GM12878 (cell line): ENCODE measurements around the gene ABHD2. TPM values are rescaled to one million over a fixed set of nuclear protein-coding genes. Genes with fewer than 3 reads are reported as not detected.

Experiments
- ATAC-seq: fragments of 200-7000 bp; cut with Tn5 transposase; 3 replicates; pipeline ENCODE4 v1.9.1; 2020; ENCODE audit warnings: mild to moderate bottlenecking, moderate library complexity
- BruUV-seq: library from RNA; stranded (reverse); fragments of 400-500 nt; replicated peaks from 2 replicates; lab custom pipeline; 2021; lab: Mats Ljungman, UMichigan
- CTCF ChIA-PET: fragments of 300-600 bp; sonication (Branson Sonifier 250); formaldehyde crosslinking; extraction: SDS; loops from one replicate; lab custom pipeline; 2021; ENCODE audit warnings: inconsistent platforms; lab: Yijun Ruan, JAX
- POLR2A ChIA-PET: fragments of 350-600 bp; formaldehyde crosslinking; extraction: SDS; loops from one replicate; lab custom pipeline; 2021; ENCODE audit warnings: inconsistent platforms; lab: Charles Lee
- RAD21 ChIA-PET: fragments of 300-600 bp; sonication (Branson Sonifier 250); formaldehyde crosslinking; loops from one replicate; lab custom pipeline; 2023; ENCODE audit warnings: antibody characterized with exemption; ENCODE audit not compliant: unreplicated experiment; lab: Charles Lee
- SMC1A ChIA-PET: fragments of 300-600 bp; sonication (Branson Sonifier 250); formaldehyde crosslinking; loops from one replicate; lab custom pipeline; 2023; ENCODE audit not compliant: unreplicated experiment, uncharacterized antibody; lab: Charles Lee
- DNase-seq: peaks from one replicate; pipeline ENCODE4 v3.0.0-alpha.2; 2011; ENCODE audit warnings: low read depth, low spot score
- FAIRE-seq: peaks from 3 replicates; lab custom pipeline; 2011; peaks lifted over from hg19 to GRCh38; lab: Jason Lieb, UNC
- H2AFZ ChIP-seq: 2 replicates; pipeline ENCODE4 v1.6.0; 2011; ENCODE audit warnings: low read depth, low read length, control low read depth; ENCODE audit not compliant: control insufficient read depth
- H3K27ac ChIP-seq: 2 replicates; pipeline ENCODE4 v1.5.1; 2011; ENCODE audit warnings: control low read depth; ENCODE audit not compliant: control insufficient read depth, insufficient read depth
- H3K27me3 ChIP-seq, 2 experiments: replicated peaks in 1 of 2; 2 replicates each; pipeline versions ENCODE4 v1.6.0 to v1.6.1; 2011; ENCODE audit warnings: low read length in 1 of 2; ENCODE audit not compliant: control insufficient read depth in 2 of 2, insufficient read depth in 2 of 2
- H3K36me3 ChIP-seq, 2 experiments: 2 replicates each; pipeline ENCODE4 v1.5.1; 2011; ENCODE audit warnings: low read length in 1 of 2; ENCODE audit not compliant: control insufficient read depth in 2 of 2, insufficient read depth in 2 of 2
- H3K4me1 ChIP-seq: 2 replicates; pipeline ENCODE4 v1.6.1; 2011; ENCODE audit warnings: mild to moderate bottlenecking, low read length, moderate library complexity, mixed read lengths; ENCODE audit not compliant: control insufficient read depth, insufficient read depth
- H3K4me2 ChIP-seq: 2 replicates; pipeline ENCODE4 v1.6.0; 2011; ENCODE audit warnings: control low read depth; ENCODE audit not compliant: control insufficient read depth, insufficient read depth
- H3K4me3 ChIP-seq: fragments of 200-600 bp; sonication (generic); 2 replicates; pipeline ENCODE4 v1.5.1; 2016
- H3K79me2 ChIP-seq: 2 replicates; pipeline ENCODE4 v1.6.0; 2011; ENCODE audit warnings: low read length; ENCODE audit not compliant: control insufficient read depth, insufficient read depth
- H3K9ac ChIP-seq: 2 replicates; pipeline ENCODE4 v1.8.0; 2011; ENCODE audit warnings: low read length, control low read depth, mixed read lengths; ENCODE audit not compliant: control insufficient read depth, insufficient read depth
- H3K9me3 ChIP-seq: replicated peaks from 3 replicates; pipeline ENCODE4 v1.5.1; 2011; ENCODE audit warnings: mild to moderate bottlenecking, low read length; ENCODE audit not compliant: control insufficient read depth, insufficient read depth
- H4K20me1 ChIP-seq: 2 replicates; pipeline ENCODE4 v1.6.0; 2011; ENCODE audit not compliant: control insufficient read depth, insufficient read depth
- ATF3 ChIP-seq: IDR thresholded peaks from 2 replicates; pipeline ENCODE4 v1.6.1; 2011; ENCODE audit warnings: low read depth, mild to moderate bottlenecking, low read length, moderate library complexity, borderline replicate concordance; ENCODE audit errors: extremely low read depth
- DPF2 ChIP-seq: fragments of 450-650 bp; IDR thresholded peaks from 2 replicates; pipeline ENCODE4 v1.6.1; 2017; ENCODE audit warnings: mild to moderate bottlenecking
- JUNB ChIP-seq: IDR thresholded peaks from 2 replicates; pipeline ENCODE4 v1.6.1; 2016; ENCODE audit warnings: antibody characterized with exemption, mild to moderate bottlenecking
- MTA2 ChIP-seq: fragments of 450-650 bp; IDR thresholded peaks from 2 replicates; pipeline ENCODE4 v1.6.1; 2016; ENCODE audit warnings: low read depth, mild to moderate bottlenecking, moderate library complexity
- RUNX3 ChIP-seq: IDR thresholded peaks from 2 replicates; pipeline ENCODE4 v1.6.1; 2012; ENCODE audit warnings: low read length, inconsistent platforms
- STAT1 ChIP-seq: fragments of 450-650 bp; conservative IDR thresholded peaks from 2 replicates; pipeline ENCODE4 v1.6.1; 2014; ENCODE audit warnings: antibody characterized with exemption, mild to moderate bottlenecking
- STAT3 ChIP-seq: IDR thresholded peaks from 2 replicates; pipeline ENCODE4 v1.6.1; 2011; ENCODE audit warnings: low read depth, low read length, improper control_type of control experiment
- WGBS: methylation state at CpG from one replicate; pipeline ENCODE4 v1.1.6; 2016; ENCODE audit warnings: low lambda C conversion rate; ENCODE audit not compliant: insufficient replicate concordance, insufficient coverage; ENCODE audit errors: missing lambda C conversion rate; 5-methylcytosine and 5-hydroxymethylcytosine counted together
- in situ Hi-C: fragments of 300-500 bp; cut with MboI; formaldehyde crosslinking; loops from 9 replicates; pipeline ENCODE4 v1.14.3; 2018; ENCODE audit warnings: mixed read lengths
- intact Hi-C: fragments of 100-400 bp; cut with micrococcal nuclease; formaldehyde crosslinking; loops from one replicate; pipeline ENCODE4 v1.14.2; 2022; ENCODE audit not compliant: unreplicated experiment
- polyA plus RNA-seq, 11 experiments: library from polyadenylated mRNA; depleted of rRNA in 4 of 11; unstranded in 6 of 11; stranded (reverse) in 5 of 11; fragments of >200 nt; fragmentation: Nextera tagmentation in 4 of 11; fragmentation: Illumina TruSeq in 1 of 11; extraction: Ambion mirVana in 4 of 11; extraction: Trizol in 1 of 11; gene quantifications; 1 replicate in 1 of 11; 2 replicates in 10 of 11; pipeline versions ENCODE4 v1.2.1 to v1.2.3, GENCODE V29; 2011 to 2016; ENCODE audit warnings: inconsistent platforms in 2 of 11, missing spikeins in 2 of 11, low read depth in 1 of 11
- total RNA-seq, 4 experiments: library from RNA; depleted of rRNA in 3 of 4; stranded (reverse); fragments of >200 nt in 3 of 4; fragmentation: Illumina TruSeq in 1 of 4; extraction: Trizol in 1 of 4; gene quantifications; 2 replicates each; pipeline versions ENCODE4 v1.2.1 to v1.2.3, GENCODE V29; 2013 to 2021
- TF ChIP-seq, protein P1 (sequence below): IDR thresholded peaks from 2 replicates; pipeline ENCODE4 v1.6.1; 2011; ENCODE audit warnings: borderline replicate concordance, low read depth, mild to moderate bottlenecking, moderate library complexity, low read length; ENCODE audit not compliant: insufficient read depth, poor library complexity, severe bottlenecking
- TF ChIP-seq, protein P2 (sequence below): fragments of 450-650 bp; IDR thresholded peaks from 2 replicates; pipeline ENCODE4 v1.6.1; 2017; ENCODE audit warnings: mild to moderate bottlenecking, moderate library complexity

The ABHD2 gene
- total and polyA plus RNA-seq, 10 of the 15 experiments (the other 5 are each of a cell fraction or from before 2014, with no cell fraction given), result 1.2 to 33.6 (median 20.4) TPM

- no peaks in the 10 kb centered on the region for H3K79me2 ChIP-seq
- no peaks in the 10 kb centered on the region for H3K9me3 ChIP-seq
- ChIA-PET POLR2A (no interaction called here), CTCF (interaction anchor here (1.0 to 1.8 kb wide), 5 partner anchors 10 to 130 kb away, joined by 3 to 8 read pairs (median 3); no protein-coding TSS in a partner anchor), SMC1A (interaction anchor here (1.2 kb wide), 1 partner anchor 86 kb away, joined by 3 read pairs; no protein-coding TSS in a partner anchor), RAD21 (no interaction called here)
- H3K4me1 ChIP-seq, result no peaks in the 10 kb centered on the region
- 98% methylated on average over 8 of the region's 8 CpGs for WGBS
- H2AFZ ChIP-seq, result no peak overlapping the region
- no TSS peak for BruUV-seq
- H3K4me2 ChIP-seq, result no peak overlapping the region
- ATAC-seq, result no peak
- H3K27ac ChIP-seq, result no peak overlapping the region
- TF ChIP-seq STAT3, result no peak
- no peak for TF ChIP-seq MTA2
- no peak for TF ChIP-seq ATF3
- H3K36me3 ChIP-seq, result peaks cover 6 to 14% of the 10 kb centered on the region in 2 experiments; a peak in 3 of 4 replicates
- no peaks in the 10 kb centered on the region for H4K20me1 ChIP-seq
- H3K9ac ChIP-seq, result no peak overlapping the region
- FAIRE-seq, result no peak
- in situ Hi-C loops (no loop called here), intact Hi-C loops (no loop called here)
- no peak overlapping the region for H3K4me3 ChIP-seq
- H3K27me3 ChIP-seq, result no peaks in the 10 kb centered on the region
- no peak for DNase-seq
Measured at GRCh38 chr15:89187986-89188514, 99.8 kb downstream of the ABHD2 start.

- Histone ChIP-seq H2AFZ (no peak overlapping the region), H3K9ac (no peak overlapping the region), H4K20me1 (no peaks in the 10 kb centered on the region), H3K4me1 (no peaks in the 10 kb centered on the region), H3K27ac (no peak overlapping the region), H3K79me2 (no peaks in the 10 kb centered on the region), H3K4me2 (no peak overlapping the region), H3K36me3 (peaks cover 11 to 12% of the 10 kb centered on the region in 2 experiments), H3K4me3 (no peak overlapping the region), H3K27me3 (no peaks in the 10 kb centered on the region), H3K9me3 (no peaks in the 10 kb centered on the region)
- intact Hi-C loops, result no loop called here
- 93% methylated on average over 2 of the region's 2 CpGs for whole genome bisulfite sequencing
- RAD21 ChIA-PET, result no interaction called here
- CTCF ChIA-PET, result interaction anchor here (0.7 to 8.1 kb wide), 4 partner anchors 15 to 52 kb away, joined by 3 to 47 read pairs (median 4); partner anchors contain the start of gene FANCI
- no peak for ATAC-seq
- no peak for FAIRE-seq
- SMC1A ChIA-PET, result no interaction called here
- POLR2A ChIA-PET, result no interaction called here
- in situ Hi-C loops, result no loop called here
- no TSS peak for BruUV-seq
- DNase-seq, result no peak
- TF ChIP-seq STAT1 (no peak), RUNX3 (no peak), DPF2 (no peak), JUNB (no peak)
- TF ChIP-seq, protein P1, sequence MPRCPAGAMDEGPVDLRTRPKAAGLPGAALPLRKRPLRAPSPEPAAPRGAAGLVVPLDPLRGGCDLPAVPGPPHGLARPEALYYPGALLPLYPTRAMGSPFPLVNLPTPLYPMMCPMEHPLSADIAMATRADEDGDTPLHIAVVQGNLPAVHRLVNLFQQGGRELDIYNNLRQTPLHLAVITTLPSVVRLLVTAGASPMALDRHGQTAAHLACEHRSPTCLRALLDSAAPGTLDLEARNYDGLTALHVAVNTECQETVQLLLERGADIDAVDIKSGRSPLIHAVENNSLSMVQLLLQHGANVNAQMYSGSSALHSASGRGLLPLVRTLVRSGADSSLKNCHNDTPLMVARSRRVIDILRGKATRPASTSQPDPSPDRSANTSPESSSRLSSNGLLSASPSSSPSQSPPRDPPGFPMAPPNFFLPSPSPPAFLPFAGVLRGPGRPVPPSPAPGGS, result no peak
- TF ChIP-seq, protein P2, sequence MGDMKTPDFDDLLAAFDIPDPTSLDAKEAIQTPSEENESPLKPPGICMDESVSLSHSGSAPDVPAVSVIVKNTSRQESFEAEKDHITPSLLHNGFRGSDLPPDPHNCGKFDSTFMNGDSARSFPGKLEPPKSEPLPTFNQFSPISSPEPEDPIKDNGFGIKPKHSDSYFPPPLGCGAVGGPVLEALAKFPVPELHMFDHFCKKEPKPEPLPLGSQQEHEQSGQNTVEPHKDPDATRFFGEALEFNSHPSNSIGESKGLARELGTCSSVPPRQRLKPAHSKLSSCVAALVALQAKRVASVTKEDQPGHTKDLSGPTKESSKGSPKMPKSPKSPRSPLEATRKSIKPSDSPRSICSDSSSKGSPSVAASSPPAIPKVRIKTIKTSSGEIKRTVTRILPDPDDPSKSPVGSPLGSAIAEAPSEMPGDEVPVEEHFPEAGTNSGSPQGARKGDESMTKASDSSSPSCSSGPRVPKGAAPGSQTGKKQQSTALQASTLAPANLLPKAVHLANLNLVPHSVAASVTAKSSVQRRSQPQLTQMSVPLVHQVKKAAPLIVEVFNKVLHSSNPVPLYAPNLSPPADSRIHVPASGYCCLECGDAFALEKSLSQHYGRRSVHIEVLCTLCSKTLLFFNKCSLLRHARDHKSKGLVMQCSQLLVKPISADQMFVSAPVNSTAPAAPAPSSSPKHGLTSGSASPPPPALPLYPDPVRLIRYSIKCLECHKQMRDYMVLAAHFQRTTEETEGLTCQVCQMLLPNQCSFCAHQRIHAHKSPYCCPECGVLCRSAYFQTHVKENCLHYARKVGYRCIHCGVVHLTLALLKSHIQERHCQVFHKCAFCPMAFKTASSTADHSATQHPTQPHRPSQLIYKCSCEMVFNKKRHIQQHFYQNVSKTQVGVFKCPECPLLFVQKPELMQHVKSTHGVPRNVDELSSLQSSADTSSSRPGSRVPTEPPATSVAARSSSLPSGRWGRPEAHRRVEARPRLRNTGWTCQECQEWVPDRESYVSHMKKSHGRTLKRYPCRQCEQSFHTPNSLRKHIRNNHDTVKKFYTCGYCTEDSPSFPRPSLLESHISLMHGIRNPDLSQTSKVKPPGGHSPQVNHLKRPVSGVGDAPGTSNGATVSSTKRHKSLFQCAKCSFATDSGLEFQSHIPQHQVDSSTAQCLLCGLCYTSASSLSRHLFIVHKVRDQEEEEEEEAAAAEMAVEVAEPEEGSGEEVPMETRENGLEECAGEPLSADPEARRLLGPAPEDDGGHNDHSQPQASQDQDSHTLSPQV, result no peak
Measured at GRCh38 chr15:89192136-89192535, 103.9 kb downstream of the ABHD2 start.
